Stimulated activated CD4-positive, alpha-beta T cell treated with anti-CD3 and anti-CD28 coated beads, Interleukin-12 subunit alpha, Interleukin-12 subunit beta, amount 100 ng/mL, for 4 hours (primary cell): ENCODE results near the gene GOLGA8B.
A peak's percentile ranks its signal among the peaks of the same experiment; 100 is the strongest.
"Not testable (repeated sequence)": the region's sequence is repeated elsewhere in the genome, so short reads cannot be mapped to it uniquely, and the experiment has no call there.

Source experiments
- DNase-seq: peaks from one replicate; pipeline ENCODE4 v3.0.0-alpha.2; 2020

The GOLGA8B gene

GRCh38 chr15:34597316-34597715 lies 13.9 kb upstream of the GOLGA8B start:
- no peak for DNase-seq

- no peak for DNase-seq
Measured at GRCh38 chr15:34594361-34594760, 10.9 kb upstream of the GOLGA8B start.

- DNase-seq = no peak
Measured at GRCh38 chr15:34591306-34591705, 7.9 kb upstream of the GOLGA8B start.

GRCh38 chr15:34588046-34588674 lies 4.7 kb upstream of the GOLGA8B start:
- DNase-seq = peak; percentile 42

DNA sequence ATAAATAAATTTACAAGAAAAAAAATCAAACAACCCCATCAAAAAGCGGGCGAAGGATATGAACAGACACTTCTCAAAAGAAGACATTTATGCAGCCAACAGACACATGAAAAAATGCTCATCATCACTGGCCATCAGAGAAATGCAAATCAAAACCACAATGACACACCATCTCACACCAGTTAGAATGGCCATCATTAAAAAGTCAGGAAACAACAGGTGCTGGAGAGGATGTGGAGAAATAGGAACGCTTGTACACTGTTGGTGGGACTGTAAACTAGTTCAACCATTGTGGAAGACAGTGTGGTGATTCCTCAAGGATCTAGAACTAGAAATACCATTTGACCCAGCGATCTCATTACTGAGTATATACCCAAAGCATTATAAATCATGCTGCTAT lies 2.5 kb upstream of the GOLGA8B start:
- DNase-seq = not testable (repeated sequence)

GRCh38 chr15:34584996-34585395 lies 1.5 kb upstream of the GOLGA8B start:
- no peak for DNase-seq

- DNase-seq = no peak
Measured at GRCh38 chr15:34584330-34584668, 848 bp upstream of the GOLGA8B start.

- DNase-seq = peak; percentile 35
Measured at GRCh38 chr15:34582461-34583371, 735 bp downstream of the GOLGA8B start.

- not testable (repeated sequence) for DNase-seq
Measured at GRCh38 chr15:34581687-34582460, 1.6 kb downstream of the GOLGA8B start.

DNA sequence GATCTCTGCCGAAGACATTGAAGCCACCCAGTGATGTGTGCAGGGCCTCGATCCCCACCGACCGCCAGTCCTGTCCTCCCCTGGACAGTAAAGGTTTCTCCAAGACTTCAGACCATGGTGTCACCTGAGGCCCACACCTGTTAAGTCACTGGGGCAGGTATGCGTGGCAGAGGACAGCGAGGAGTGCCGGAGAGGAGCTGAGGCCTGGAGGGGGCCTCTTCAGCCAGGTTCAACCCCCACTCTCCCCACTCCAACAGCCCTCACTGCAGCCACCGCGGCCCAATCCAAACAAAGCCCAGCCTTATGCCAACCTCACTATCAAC lies 2.4 kb downstream of the GOLGA8B start:
- DNase-seq = no peak

GRCh38 chr15:34580251-34581042 lies 3.0 kb downstream of the GOLGA8B start:
- DNase-seq = not testable (repeated sequence)

- DNase-seq = no peak
Measured at GRCh38 chr15:34578283-34578674, 5.2 kb downstream of the GOLGA8B start.

GRCh38 chr15:34577658-34578282 lies 5.7 kb downstream of the GOLGA8B start:
- not testable (repeated sequence) for DNase-seq

DNA sequence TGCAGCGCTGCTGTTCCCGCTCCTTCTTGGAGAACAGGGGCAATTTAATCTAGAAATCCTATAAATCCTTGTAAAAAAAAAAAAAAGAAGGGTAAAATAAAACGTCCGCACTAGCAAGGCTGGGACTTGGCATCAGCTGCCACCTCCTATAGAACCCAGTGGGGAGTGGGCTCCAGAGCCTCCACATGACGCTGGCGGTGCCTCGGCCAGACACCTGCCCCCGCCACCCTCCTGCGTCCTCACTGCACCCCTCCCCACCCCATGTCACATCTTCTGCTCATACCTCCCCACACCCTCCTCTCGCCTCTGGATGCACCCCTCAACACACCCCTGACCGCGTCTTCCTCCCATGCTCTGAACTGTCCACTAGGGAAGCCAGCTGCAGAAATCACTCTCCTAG lies 8.4 kb downstream of the GOLGA8B start:
- not testable (repeated sequence) for DNase-seq

GRCh38 chr15:34572921-34573320 lies 10.5 kb downstream of the GOLGA8B start:
- DNase-seq = not testable (repeated sequence)

DNA sequence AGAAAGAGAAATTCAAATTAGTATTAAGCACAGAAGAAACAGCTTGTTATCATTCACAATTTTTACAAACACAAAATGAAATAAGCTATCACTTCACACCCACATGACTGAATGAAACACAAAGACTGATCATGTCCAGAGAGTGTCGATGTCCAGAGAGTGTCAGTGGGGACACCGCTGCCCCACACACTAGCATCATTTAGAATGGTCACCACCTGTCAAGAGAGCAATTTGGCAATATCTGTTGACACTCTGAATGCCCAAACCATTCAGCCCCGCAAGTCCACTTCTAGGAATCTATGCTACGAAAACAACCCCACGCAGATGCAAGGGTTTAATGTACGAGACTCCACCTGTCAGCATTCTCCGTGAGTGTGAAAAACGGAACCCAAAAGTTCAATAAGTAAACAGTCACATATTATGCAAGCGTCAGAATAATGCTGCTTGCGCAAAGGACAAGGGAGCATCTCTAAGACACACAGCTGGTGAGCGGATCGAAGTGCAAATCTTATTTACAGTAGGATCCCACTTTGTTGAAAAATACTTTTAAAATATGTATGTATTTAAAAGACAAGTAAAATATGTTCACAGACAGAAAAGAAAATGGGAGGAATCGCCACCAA lies 11.3 kb downstream of the GOLGA8B start:
- DNase-seq = not testable (repeated sequence)

- not testable (repeated sequence) for DNase-seq
Measured at GRCh38 chr15:34569670-34570396, 13.6 kb downstream of the GOLGA8B start.

GRCh38 chr15:34567174-34567573 lies 16.3 kb downstream of the GOLGA8B start:
- DNase-seq = not testable (repeated sequence)

- DNase-seq = not testable (repeated sequence)
Measured at GRCh38 chr15:34564711-34565110, 18.7 kb downstream of the GOLGA8B start.

GRCh38 chr15:34560814-34561213 lies 22.6 kb downstream of the GOLGA8B start:
- DNase-seq = not testable (repeated sequence)

GRCh38 chr15:34559764-34560163 lies 23.7 kb downstream of the GOLGA8B start:
- not testable (repeated sequence) for DNase-seq
